Activated CD8-positive, alpha-beta memory T cell treated with anti-CD3 and anti-CD28 coated beads for 24 hours (primary cell): ENCODE results near the gene DKK3.
A peak's percentile ranks its signal among the peaks of the same experiment; 100 is the strongest.
"Not testable (repeated sequence)": the region's sequence is repeated elsewhere in the genome, so short reads cannot be mapped to it uniquely, and the experiment has no call there.

ENCODE experiments used
- DNase-seq: peaks from one replicate; pipeline ENCODE4 v3.0.0-alpha.2; 2020

The DKK3 gene

GRCh38 chr11:12007769-12008737 is at the start of gene DKK3:
DKK3 (minus strand) TSS chr11:12008626; CDS start chr11:12008582, 44 bp downstream.
- DNase-seq, result no peak

GRCh38 chr11:12057299-12057980 is 49.0 kb upstream of the DKK3 start:
- no peak for DNase-seq

GRCh38 chr11:12056119-12056518 is 47.7 kb upstream of the DKK3 start:
- DNase-seq, result no peak

- DNase-seq, result no peak
Observed at GRCh38 chr11:12053606-12054361, 45.4 kb upstream of the DKK3 start.

- DNase-seq, result no peak
Observed at GRCh38 chr11:12052676-12053605, 44.5 kb upstream of the DKK3 start.

GRCh38 chr11:12051287-12051662 is 42.8 kb upstream of the DKK3 start:
- DNase-seq, result no peak

- no peak for DNase-seq
Observed at GRCh38 chr11:12050470-12051286, 42.3 kb upstream of the DKK3 start.

- DNase-seq, result no peak
Observed at GRCh38 chr11:12048936-12049790, 40.7 kb upstream of the DKK3 start.

GRCh38 chr11:12046636-12047236 is 38.3 kb upstream of the DKK3 start:
- DNase-seq, result no peak

GRCh38 chr11:12045914-12046635 is 37.6 kb upstream of the DKK3 start:
- DNase-seq, result no peak

GRCh38 chr11:12044799-12045198 is 36.4 kb upstream of the DKK3 start:
- no peak for DNase-seq

- DNase-seq, result peak; percentile 83
Observed at GRCh38 chr11:12043959-12044791, 35.7 kb upstream of the DKK3 start.

- no peak for DNase-seq
Observed at GRCh38 chr11:12043221-12043620, 34.8 kb upstream of the DKK3 start.

GRCh38 chr11:12042215-12042676 is 33.8 kb upstream of the DKK3 start:
- DNase-seq, result no peak

GRCh38 chr11:12040719-12041118 is 32.3 kb upstream of the DKK3 start:
- not testable (repeated sequence) for DNase-seq

- no peak for DNase-seq
Observed at GRCh38 chr11:12032968-12033367, 24.5 kb upstream of the DKK3 start.

- no peak for DNase-seq
Observed at GRCh38 chr11:12031856-12032544, 23.6 kb upstream of the DKK3 start.
